Neural cell (in vitro differentiated cells): ENCODE measurements around the gene LCLAT1. TPM values are rescaled to one million over a fixed set of nuclear protein-coding genes. Genes with fewer than 3 reads are reported as not detected.

Experiments
- H2AFZ ChIP-seq: fragments of 200-600, 300-800 bp; sonication (generic), shearing (Covaris generic); 2 replicates; pipeline ENCODE4 v1.6.0; 2014; ENCODE audit warnings: low read depth, mild to moderate bottlenecking, antibody characterized with exemption, low read length, moderate library complexity
- H3F3A ChIP-seq: fragments of 200-600 bp; shearing (Covaris generic); 2 replicates; pipeline ENCODE4 v1.6.1; 2016; ENCODE audit warnings: mild to moderate bottlenecking, moderate library complexity, mixed read lengths, antibody characterized with exemption, low read length; ENCODE audit not compliant: insufficient read depth, poor library complexity, severe bottlenecking
- H3K27ac ChIP-seq: fragments of 200-600, 300-800 bp; sonication (generic), shearing (Covaris generic); 2 replicates; pipeline ENCODE4 v1.5.1; 2014; ENCODE audit warnings: mild to moderate bottlenecking, low read length, moderate library complexity
- H3K27me3 ChIP-seq: fragments of 300-800, 200-600 bp; sonication (generic), shearing (Covaris generic); 2 replicates; pipeline ENCODE4 v1.6.0; 2014; ENCODE audit warnings: mild to moderate bottlenecking, low read depth, low read length, moderate library complexity; ENCODE audit not compliant: insufficient read depth
- H3K36me3 ChIP-seq: fragments of 300-800, 200-600 bp; sonication (generic), shearing (Covaris generic); 2 replicates; pipeline ENCODE4 v1.5.1; 2014; ENCODE audit warnings: mild to moderate bottlenecking, antibody characterized with exemption, low read length, moderate library complexity; ENCODE audit not compliant: insufficient read depth
- H3K4me2 ChIP-seq: fragments of 300-800, 200-600 bp; sonication (generic), shearing (Covaris generic); 2 replicates; pipeline ENCODE4 v1.6.0; 2014; ENCODE audit warnings: mild to moderate bottlenecking, low read length
- H3K4me3 ChIP-seq: fragments of 300-800, 200-600 bp; sonication (generic), shearing (Covaris generic); 2 replicates; pipeline ENCODE4 v1.5.1; 2014; ENCODE audit warnings: mild to moderate bottlenecking, low read length, moderate library complexity
- H3K79me2 ChIP-seq: fragments of 200-600 bp; shearing (Covaris generic); replicated peaks from 2 replicates; pipeline ENCODE4 v1.6.0; 2014; ENCODE audit warnings: mild to moderate bottlenecking, low read length, moderate library complexity; ENCODE audit not compliant: insufficient read depth
- H3K9ac ChIP-seq: fragments of 300-800, 200-600 bp; sonication (generic), shearing (Covaris generic); 2 replicates; pipeline ENCODE4 v1.6.1; 2016; ENCODE audit warnings: mild to moderate bottlenecking, low read length, mixed read lengths
- H3K9me2 ChIP-seq: fragments of 200-600 bp; shearing (Covaris generic); 2 replicates; pipeline ENCODE4 v1.6.1; 2016; ENCODE audit warnings: mild to moderate bottlenecking, low read length, mixed read lengths; ENCODE audit not compliant: insufficient read depth
- H3K9me3 ChIP-seq: fragments of 200-600, 300-800 bp; sonication (generic), shearing (Covaris generic); 2 replicates; pipeline ENCODE4 v1.6.1; 2016; ENCODE audit warnings: mild to moderate bottlenecking, mixed run types, low read length, moderate library complexity, mixed read lengths
- H4K20me1 ChIP-seq: fragments of 200-600 bp; shearing (Covaris generic); 2 replicates; pipeline ENCODE4 v1.6.1; 2016; ENCODE audit warnings: mild to moderate bottlenecking, mixed run types; ENCODE audit not compliant: insufficient read depth
- EP300 ChIP-seq: fragments of 450-650 bp; conservative IDR thresholded peaks from 2 replicates; pipeline ENCODE4 v1.6.1; 2014; ENCODE audit warnings: antibody characterized with exemption, mild to moderate bottlenecking, moderate library complexity; ENCODE audit not compliant: poor library complexity, severe bottlenecking
- EZH2 ChIP-seq: fragments of 200-600, 300-800 bp; shearing (Covaris generic), sonication (generic); IDR thresholded peaks from 2 replicates; pipeline ENCODE4 v1.6.1; 2014; ENCODE audit warnings: antibody characterized with exemption, low read length, borderline replicate concordance, mild to moderate bottlenecking; ENCODE audit not compliant: insufficient read depth, poor library complexity, severe bottlenecking
- MXI1 ChIP-seq: fragments of 450-650 bp; conservative IDR thresholded peaks from 2 replicates; pipeline ENCODE4 v1.6.1; 2014; ENCODE audit warnings: antibody characterized with exemption, mild to moderate bottlenecking; ENCODE audit not compliant: poor library complexity, severe bottlenecking
- POLR2AphosphoS5 ChIP-seq: IDR thresholded peaks from 2 replicates; pipeline ENCODE4 v1.6.1; 2012
- RAD21 ChIP-seq: fragments of 450-650 bp; conservative IDR thresholded peaks from 2 replicates; pipeline ENCODE4 v1.6.1; 2014; ENCODE audit warnings: antibody characterized with exemption, mild to moderate bottlenecking, moderate library complexity
- SMC3 ChIP-seq: fragments of 450-650 bp; conservative IDR thresholded peaks from 2 replicates; pipeline ENCODE4 v1.6.1; 2014; ENCODE audit warnings: antibody characterized with exemption, mild to moderate bottlenecking, moderate library complexity; ENCODE audit not compliant: poor library complexity
- TAF1 ChIP-seq: IDR thresholded peaks from 2 replicates; pipeline ENCODE4 v1.6.1; 2012; ENCODE audit warnings: low read depth
- polyA plus RNA-seq: library from polyadenylated mRNA; depleted of rRNA; stranded (reverse); fragments of >200 nt; gene quantifications from 2 replicates; pipeline ENCODE4 v1.2.3, GENCODE V29; 2014
- TF ChIP-seq, protein P1 (sequence below): fragments of 450-650 bp; IDR thresholded peaks from 2 replicates; pipeline ENCODE4 v1.5.1; 2014; ENCODE audit warnings: antibody characterized with exemption, mild to moderate bottlenecking, moderate library complexity; ENCODE audit not compliant: poor library complexity, severe bottlenecking
- TF ChIP-seq, protein P2 (sequence below): IDR thresholded peaks from 2 replicates; pipeline ENCODE4 v1.6.1; 2012; ENCODE audit warnings: borderline replicate concordance

LCLAT1 gene
- polyA plus RNA-seq, 1 donor from 2014 or later, result 5.8 TPM

DNA sequence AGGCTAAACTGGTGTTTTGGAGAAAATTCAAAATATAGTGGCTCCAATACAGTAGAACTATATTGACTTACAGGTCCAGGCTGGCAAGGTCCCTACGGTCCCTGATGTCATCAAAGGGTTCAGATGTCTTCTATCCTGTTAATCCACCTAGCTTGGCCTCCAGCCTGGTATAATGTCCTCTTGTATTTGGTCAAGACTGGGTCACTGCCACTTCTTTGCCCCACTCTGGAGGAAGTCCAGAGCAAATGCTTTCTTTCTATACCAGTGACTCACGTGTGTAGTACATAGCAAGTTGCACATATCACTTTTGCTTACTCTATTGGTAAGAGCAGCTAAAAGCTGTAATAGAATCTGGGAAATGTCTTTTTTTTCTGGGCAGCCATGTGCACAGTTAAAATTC is 80.8 kb downstream of the LCLAT1 start:
- H3K27ac ChIP-seq, result no peak overlapping the region
- H3K27me3 ChIP-seq, result no peaks in the 10 kb centered on the region
- TF ChIP-seq TAF1, result no peak
- TF ChIP-seq, protein P1, sequence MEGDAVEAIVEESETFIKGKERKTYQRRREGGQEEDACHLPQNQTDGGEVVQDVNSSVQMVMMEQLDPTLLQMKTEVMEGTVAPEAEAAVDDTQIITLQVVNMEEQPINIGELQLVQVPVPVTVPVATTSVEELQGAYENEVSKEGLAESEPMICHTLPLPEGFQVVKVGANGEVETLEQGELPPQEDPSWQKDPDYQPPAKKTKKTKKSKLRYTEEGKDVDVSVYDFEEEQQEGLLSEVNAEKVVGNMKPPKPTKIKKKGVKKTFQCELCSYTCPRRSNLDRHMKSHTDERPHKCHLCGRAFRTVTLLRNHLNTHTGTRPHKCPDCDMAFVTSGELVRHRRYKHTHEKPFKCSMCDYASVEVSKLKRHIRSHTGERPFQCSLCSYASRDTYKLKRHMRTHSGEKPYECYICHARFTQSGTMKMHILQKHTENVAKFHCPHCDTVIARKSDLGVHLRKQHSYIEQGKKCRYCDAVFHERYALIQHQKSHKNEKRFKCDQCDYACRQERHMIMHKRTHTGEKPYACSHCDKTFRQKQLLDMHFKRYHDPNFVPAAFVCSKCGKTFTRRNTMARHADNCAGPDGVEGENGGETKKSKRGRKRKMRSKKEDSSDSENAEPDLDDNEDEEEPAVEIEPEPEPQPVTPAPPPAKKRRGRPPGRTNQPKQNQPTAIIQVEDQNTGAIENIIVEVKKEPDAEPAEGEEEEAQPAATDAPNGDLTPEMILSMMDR, result no peak
- no peak for TF ChIP-seq MXI1
- no peak for TF ChIP-seq POLR2AphosphoS5
- H3K79me2 ChIP-seq, result no peaks in the 10 kb centered on the region
- H3K9me3 ChIP-seq, result peaks cover 9% of the 10 kb centered on the region
- no peak overlapping the region for H3K4me2 ChIP-seq
- H3K9ac ChIP-seq, result no peak overlapping the region
- H3K9me2 ChIP-seq, result no peaks in the 10 kb centered on the region
- H3F3A ChIP-seq, result no peaks in the 10 kb centered on the region
- H3K36me3 ChIP-seq, result peaks cover 3% of the 10 kb centered on the region
- no peak overlapping the region for H2AFZ ChIP-seq
- H4K20me1 ChIP-seq, result no peaks in the 10 kb centered on the region
- H3K4me3 ChIP-seq, result no peak overlapping the region

DNA sequence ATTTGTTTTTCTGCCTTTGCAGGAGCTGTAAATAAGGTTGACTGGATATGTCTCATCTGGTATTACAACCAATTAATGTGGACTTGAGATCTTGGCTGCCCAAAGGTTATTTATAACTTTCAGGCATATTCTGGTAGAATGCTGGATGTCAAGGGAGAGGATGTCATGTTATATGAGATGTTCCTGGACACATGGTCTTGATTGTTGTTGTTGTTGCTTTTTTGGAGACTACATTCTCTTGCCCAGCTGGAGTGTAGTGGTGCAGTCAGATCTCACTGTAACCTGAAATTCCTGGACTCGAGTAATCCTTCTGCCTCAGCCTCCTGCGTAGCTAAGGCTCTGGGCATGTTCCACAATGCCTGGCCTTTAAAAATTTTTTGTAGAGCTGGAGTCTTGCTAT is 83.3 kb downstream of the LCLAT1 start:
- Histone ChIP-seq H3K36me3 (peaks cover 6% of the 10 kb centered on the region), H3K27ac (no peak overlapping the region), H2AFZ (no peak overlapping the region), H3K4me3 (no peak overlapping the region), H3K4me2 (no peak overlapping the region), H3F3A (no peaks in the 10 kb centered on the region), H3K9me2 (no peaks in the 10 kb centered on the region), H4K20me1 (no peaks in the 10 kb centered on the region), H3K79me2 (no peaks in the 10 kb centered on the region), H3K9me3 (peaks cover 7% of the 10 kb centered on the region), H3K27me3 (no peaks in the 10 kb centered on the region), H3K9ac (no peak overlapping the region)
- TF ChIP-seq TAF1 (no peak), EZH2 (no peak), SMC3 (no peak), RAD21 (no peak), POLR2AphosphoS5 (no peak), MXI1 (no peak), EP300 (no peak)
- TF ChIP-seq, protein P2, sequence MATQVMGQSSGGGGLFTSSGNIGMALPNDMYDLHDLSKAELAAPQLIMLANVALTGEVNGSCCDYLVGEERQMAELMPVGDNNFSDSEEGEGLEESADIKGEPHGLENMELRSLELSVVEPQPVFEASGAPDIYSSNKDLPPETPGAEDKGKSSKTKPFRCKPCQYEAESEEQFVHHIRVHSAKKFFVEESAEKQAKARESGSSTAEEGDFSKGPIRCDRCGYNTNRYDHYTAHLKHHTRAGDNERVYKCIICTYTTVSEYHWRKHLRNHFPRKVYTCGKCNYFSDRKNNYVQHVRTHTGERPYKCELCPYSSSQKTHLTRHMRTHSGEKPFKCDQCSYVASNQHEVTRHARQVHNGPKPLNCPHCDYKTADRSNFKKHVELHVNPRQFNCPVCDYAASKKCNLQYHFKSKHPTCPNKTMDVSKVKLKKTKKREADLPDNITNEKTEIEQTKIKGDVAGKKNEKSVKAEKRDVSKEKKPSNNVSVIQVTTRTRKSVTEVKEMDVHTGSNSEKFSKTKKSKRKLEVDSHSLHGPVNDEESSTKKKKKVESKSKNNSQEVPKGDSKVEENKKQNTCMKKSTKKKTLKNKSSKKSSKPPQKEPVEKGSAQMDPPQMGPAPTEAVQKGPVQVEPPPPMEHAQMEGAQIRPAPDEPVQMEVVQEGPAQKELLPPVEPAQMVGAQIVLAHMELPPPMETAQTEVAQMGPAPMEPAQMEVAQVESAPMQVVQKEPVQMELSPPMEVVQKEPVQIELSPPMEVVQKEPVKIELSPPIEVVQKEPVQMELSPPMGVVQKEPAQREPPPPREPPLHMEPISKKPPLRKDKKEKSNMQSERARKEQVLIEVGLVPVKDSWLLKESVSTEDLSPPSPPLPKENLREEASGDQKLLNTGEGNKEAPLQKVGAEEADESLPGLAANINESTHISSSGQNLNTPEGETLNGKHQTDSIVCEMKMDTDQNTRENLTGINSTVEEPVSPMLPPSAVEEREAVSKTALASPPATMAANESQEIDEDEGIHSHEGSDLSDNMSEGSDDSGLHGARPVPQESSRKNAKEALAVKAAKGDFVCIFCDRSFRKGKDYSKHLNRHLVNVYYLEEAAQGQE, result no peak
- TF ChIP-seq, protein P1, result no peak
